ENCODE data around the gene RPRML.

DNA sequence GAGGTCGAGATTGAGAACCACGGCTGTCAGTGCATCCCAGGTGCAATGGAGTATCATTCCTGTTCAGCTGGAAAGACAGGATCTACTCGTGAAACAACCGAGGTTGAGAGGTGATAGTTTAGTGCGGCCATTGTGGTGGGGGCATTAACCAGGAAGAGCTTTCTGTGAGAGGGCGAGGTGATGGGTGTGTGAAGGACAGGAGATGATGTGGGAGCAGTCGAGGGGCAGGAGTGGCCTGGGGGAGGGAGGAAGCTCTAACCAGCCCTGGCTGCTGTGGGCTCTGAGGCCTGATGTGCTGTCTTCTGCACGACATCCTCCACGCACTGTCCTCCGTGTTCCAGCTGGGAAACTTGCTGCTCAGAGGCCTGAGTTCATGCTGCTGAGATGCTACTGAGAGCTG, 34.1 kb downstream of the RPRML start:
- TF ChIP-seq POLR2A (IDR thresholded peaks at IDR 0.05; ENCODE audit: low read depth, low read length) (no peak), POLR2AphosphoS5 (IDR thresholded peaks at IDR 0.05; ENCODE audit: low read depth, low read length) (no peak), TAF1 (IDR thresholded peaks at IDR 0.05; ENCODE audit: low read depth, low read length) (no peak), POU2F2 (IDR thresholded peaks at IDR 0.05; ENCODE audit: low read depth, low read length) (no peak), SPI1 (IDR thresholded peaks at IDR 0.05; ENCODE audit: low read depth, low read length) (no peak)

Measured in GM12891 (cell line).